VCaP (cell line): ENCODE measurements around the gene DNAI1.

Experiments
- H3K27ac ChIP-seq: fragments of 450-650 bp; 2 replicates; pipeline ENCODE4 v1.5.1; 2017
- TF ChIP-seq, protein P1 (sequence below): fragments of 450-650 bp; conservative IDR thresholded peaks from 2 replicates; pipeline ENCODE4 v1.5.1; 2017; ENCODE audit warnings: mild to moderate bottlenecking, moderate library complexity

Gene DNAI1

DNA sequence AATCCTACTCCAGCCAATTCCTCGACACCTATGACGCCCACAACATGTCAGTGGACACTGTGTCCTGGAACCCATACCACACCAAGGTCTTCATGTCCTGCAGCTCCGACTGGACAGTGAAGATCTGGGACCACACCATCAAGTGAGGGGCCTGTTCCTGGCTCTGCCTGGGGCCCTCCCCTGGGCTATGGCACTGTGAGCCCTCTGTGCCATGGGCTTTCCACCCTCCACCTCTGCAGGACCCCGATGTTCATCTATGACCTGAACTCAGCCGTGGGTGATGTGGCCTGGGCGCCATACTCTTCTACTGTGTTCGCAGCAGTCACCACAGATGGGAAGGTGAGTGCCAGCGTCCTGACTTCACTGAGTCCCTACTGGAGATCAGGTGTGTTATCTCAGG is 55.8 kb downstream of the DNAI1 start:
- TF ChIP-seq, protein P1, sequence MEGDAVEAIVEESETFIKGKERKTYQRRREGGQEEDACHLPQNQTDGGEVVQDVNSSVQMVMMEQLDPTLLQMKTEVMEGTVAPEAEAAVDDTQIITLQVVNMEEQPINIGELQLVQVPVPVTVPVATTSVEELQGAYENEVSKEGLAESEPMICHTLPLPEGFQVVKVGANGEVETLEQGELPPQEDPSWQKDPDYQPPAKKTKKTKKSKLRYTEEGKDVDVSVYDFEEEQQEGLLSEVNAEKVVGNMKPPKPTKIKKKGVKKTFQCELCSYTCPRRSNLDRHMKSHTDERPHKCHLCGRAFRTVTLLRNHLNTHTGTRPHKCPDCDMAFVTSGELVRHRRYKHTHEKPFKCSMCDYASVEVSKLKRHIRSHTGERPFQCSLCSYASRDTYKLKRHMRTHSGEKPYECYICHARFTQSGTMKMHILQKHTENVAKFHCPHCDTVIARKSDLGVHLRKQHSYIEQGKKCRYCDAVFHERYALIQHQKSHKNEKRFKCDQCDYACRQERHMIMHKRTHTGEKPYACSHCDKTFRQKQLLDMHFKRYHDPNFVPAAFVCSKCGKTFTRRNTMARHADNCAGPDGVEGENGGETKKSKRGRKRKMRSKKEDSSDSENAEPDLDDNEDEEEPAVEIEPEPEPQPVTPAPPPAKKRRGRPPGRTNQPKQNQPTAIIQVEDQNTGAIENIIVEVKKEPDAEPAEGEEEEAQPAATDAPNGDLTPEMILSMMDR, result no peak

DNA sequence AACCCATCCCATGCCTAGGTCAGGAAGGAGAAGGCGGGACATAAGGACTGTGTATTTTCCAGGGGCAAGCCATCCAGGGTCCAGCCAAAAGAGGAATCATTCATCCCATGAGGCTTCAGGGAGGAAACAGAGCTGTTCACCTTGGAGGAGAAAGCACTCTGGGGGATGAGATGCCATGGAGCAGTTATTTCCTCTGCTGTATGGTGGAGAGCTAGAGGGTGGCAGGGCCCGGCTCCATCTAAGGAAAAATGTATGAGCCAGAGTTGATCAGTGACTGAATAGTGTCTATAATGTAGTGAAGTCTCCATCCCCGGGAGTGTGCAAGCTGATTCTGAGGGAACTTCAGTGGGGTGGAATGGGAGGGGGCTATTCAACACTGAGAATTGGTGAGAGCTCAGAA is 56.2 kb downstream of the DNAI1 start:
- peak overlapping the region; percentile 72; the same call in 1 of the 2 replicates for H3K27ac ChIP-seq
- TF ChIP-seq, protein P1, result no peak

More for the DNA sequence above, 55.8 kb downstream of the DNAI1 start:
- peak overlapping the region; percentile 72 for H3K27ac ChIP-seq

DNA sequence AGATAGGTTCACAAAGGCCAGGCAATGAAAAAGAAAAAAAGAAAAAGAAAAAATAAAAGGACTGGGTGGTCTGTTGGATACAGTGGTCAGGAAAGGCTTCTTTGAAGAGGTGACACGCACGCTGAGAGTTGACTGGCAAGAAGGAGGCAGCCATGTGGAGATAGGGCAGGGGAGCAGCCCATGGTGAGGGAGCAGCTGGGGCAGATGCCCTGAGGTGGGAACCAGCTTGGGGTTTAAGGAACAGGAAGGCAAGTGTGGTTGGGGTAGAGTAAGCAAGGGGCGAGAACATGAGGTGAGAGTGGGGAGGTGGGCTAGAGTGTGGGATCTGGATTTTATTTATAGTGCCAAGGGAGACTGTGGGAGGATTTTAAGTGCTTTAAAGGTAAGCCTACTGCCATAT is 57.4 kb downstream of the DNAI1 start:
- H3K27ac ChIP-seq, result no peak overlapping the region
- TF ChIP-seq, protein P1, result no peak

DNA sequence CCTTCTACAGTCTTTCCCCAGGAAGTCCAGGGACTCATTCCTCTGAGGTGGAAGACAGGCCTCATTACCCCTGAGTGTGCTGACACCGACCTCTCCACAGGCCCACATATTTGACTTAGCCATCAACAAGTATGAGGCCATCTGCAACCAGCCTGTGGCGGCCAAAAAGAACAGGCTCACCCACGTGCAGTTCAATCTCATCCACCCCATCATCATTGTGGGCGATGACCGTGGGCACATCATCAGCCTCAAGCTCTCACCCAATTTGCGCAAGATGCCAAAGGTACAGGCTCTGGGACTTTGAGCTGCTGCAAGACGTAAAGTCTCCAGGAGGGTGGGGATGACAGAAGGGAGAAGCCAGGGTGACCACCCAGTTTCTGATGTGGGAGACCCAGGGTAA is 58.6 kb downstream of the DNAI1 start:
- TF ChIP-seq, protein P1, result no peak
- H3K27ac ChIP-seq, result no peak overlapping the region

DNA sequence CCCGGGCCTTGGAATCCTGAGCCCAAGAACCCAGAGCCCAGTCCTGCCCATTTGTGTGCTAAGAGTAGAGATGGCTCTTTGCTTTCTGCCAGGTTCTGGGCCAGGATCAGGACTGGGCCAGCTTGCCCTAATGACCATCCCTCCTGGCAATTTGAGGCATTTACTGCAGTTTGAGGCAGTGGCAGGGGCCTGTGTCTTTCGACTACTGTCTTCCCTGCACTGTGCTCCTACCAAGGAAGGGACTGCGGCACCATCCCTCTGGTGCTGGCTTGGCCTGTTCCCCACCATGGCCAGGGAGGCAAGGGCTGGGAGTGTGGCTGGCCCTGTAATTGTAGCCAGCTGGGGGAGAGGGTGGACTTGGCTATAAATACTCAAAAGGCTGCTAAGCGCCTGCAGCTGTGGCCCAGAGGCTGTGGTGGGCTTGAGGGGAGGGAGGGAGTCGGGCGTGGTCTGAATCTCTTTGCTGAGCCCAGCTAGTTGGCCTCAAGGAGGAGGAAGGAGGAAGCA is 59.6 kb downstream of the DNAI1 start:
- TF ChIP-seq, protein P1, result no peak
- no peak overlapping the region for H3K27ac ChIP-seq

DNA sequence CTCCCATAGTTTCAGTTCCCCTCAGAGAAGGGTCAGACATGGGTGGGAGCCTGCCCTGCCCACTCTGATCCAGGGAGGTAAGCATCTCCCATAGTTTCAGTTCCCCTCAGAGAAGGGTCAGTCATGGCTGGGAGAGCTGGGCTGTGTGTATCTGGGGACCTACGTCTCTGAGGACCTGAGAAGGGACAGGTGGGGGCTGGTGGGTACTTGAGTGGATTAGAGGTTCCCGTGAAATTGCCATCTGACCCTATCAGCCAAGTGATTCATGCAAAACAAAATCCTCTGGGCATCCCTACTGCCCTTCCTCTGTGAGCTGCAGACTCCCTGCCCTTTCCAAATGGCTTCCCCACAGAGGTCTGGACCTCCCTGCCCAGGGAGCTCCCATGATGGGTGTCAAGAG is 60.3 kb downstream of the DNAI1 start:
- TF ChIP-seq, protein P1, result no peak
- H3K27ac ChIP-seq, result no peak overlapping the region

DNA sequence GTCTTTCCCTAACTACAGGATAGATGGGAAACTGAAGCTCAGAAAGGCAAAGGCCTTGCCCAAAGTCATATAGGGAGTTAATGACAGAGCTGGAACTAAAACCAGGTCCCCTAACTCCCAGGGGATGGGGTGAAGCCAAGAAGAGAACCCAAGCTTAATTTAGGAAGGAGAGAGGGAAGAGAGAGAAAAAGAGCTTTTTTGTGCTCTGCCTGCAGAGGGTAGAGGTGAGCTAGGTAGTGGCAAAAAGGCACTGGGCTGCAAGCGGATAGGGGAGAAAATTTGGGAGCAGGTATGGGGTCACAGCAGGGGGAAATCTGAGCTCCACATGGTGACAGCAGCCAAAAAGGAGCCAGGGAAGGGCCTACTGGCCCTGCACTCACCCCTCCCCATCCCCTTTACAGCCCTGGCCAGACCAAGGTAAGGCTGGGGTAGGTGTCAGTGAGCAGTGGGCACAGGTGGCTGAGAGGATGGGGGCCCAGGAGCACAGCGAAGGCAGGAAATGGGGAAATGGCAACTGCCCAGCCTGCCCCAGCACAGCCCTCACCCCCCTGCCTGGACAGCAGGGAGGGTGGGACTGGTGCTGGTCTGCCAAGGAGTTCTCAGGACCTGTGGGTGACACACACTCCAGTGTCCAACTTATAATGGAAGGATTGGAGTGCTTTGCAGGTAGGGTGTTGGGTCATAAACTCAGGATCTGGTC is 60.9 kb downstream of the DNAI1 start:
- TF ChIP-seq, protein P1, result no peak
- no peak overlapping the region for H3K27ac ChIP-seq
